ENCODE results near the gene DCTPP1. TPM values are rescaled to one million over a fixed set of nuclear protein-coding genes. Genes with fewer than 3 reads are reported as not detected.
A peak's percentile ranks its signal among the peaks of the same experiment; 100 is the strongest.

Gene DCTPP1
- total RNA-seq, 1 experiment from 2014 or later = 125 TPM

- Histone ChIP-seq H3K9me2 (ENCODE audit: insufficient read depth) (no peaks in the 10 kb centered on the region), H4K20me1 (ENCODE audit: insufficient read depth) (no peaks in the 10 kb centered on the region), H3K9me3 (ENCODE audit: control insufficient read depth in 1 of 2, insufficient read depth in 1 of 2, low read depth in 1 of 2, low read length in 2 of 2) (no peaks in the 10 kb centered on the region), H3K36me3 (ENCODE audit: control insufficient read depth in 1 of 2, insufficient read depth in 2 of 2, low read length in 2 of 2) (peaks cover 2 to 18% of the 10 kb centered on the region in 2 experiments; a peak in 3 of 4 replicates), H2AFZ (ENCODE audit: low read depth, low read length, poor library complexity, severe bottlenecking) (peak overlapping the region; percentile 45), H3K27me3 (ENCODE audit: insufficient read depth, low read length) (no peaks in the 10 kb centered on the region), H3K4me2 (ENCODE audit: low read length) (peak overlapping the region; percentile 88), H3K79me2 (ENCODE audit: insufficient read depth, low read length) (peaks cover 25% of the 10 kb centered on the region), H3K4me3 (replicated peaks in 1 of 2; ENCODE audit: low read depth in 1 of 2, low read length in 2 of 2) (peak overlapping the region; percentile 95 to 96), H3K9ac (ENCODE audit: low read length) (peak overlapping the region; percentile 87), H3K27ac (ENCODE audit: low read depth, low read length) (peak overlapping the region; percentile 97), H3K4me1 (ENCODE audit: control insufficient read depth in 1 of 2, insufficient read depth in 2 of 2, low read length in 2 of 2) (peaks cover 24 to 43% of the 10 kb centered on the region in 2 experiments)
- TF ChIP-seq REST (IDR thresholded peaks at IDR 0.05; ENCODE audit: low read depth) (no peak), CTCF (IDR thresholded peaks at IDR 0.05 in 2 of 3, conservative IDR thresholded peaks at IDR 0.05 in 1 of 3; ENCODE audit: borderline replicate concordance in 1 of 3, insufficient read depth in 1 of 3, low read depth in 2 of 3, low read length in 2 of 3) (no peak), RAD21 (IDR thresholded peaks at IDR 0.05; ENCODE audit: low read depth) (no peak), FOSL1 (IDR thresholded peaks at IDR 0.05; ENCODE audit: low read depth) (no peak), SIN3A (IDR thresholded peaks at IDR 0.05; ENCODE audit: low read depth) (no peak), CBX3 (IDR thresholded peaks at IDR 0.05; ENCODE audit: low read depth) (no peak)
- intact Hi-C loops (cut with micrococcal nuclease) = loop anchor here (1.0 to 2.0 kb wide), 2 partner anchors 16 to 39 kb away; partner anchors contain the start of gene CD2BP2
- ChIA-PET POLR2A (interaction anchor here (1.0 to 2.1 kb wide), 6 partner anchors 12 to 35 kb away, joined by 3 to 10 read pairs (median 4); partner anchors contain the start of genes DCTPP1 and ZNF771), RAD21 (ENCODE audit: low non-redundant PET in 1 of 2, low total read pairs in 2 of 2, uncharacterized antibody in 2 of 2, unreplicated experiment in 2 of 2) (interaction anchor here (0.6 to 1.9 kb wide), 2 partner anchors 40 to 579 kb away, joined by 3 to 4 read pairs; partner anchors contain the start of genes CD2BP2 (in 1 of the 2) and PAGR1 (in 1 of the 2)), CTCF (interaction anchor here (0.6 to 2.5 kb wide), 8 partner anchors 12 to 256 kb away, joined by 3 to 19 read pairs (median 6); partner anchors contain the start of genes DCTPP1, PRR14 and ZNF771)
- BruUV-seq (replicated peaks) = no TSS peak
- ATAC-seq = no peak; the same call in 1 of the 2 replicates
- DNase-seq (ENCODE audit: low read depth, low spot score) = no peak
Observed at GRCh38 chr16:30394592-30395154, 35.2 kb downstream of the DCTPP1 start.
